SJSA1 (cell line): ENCODE measurements around the gene ASPHD2. TPM values are rescaled to one million over a fixed set of nuclear protein-coding genes. Genes with fewer than 3 reads are reported as not detected.

Experiments used
- total RNA-seq: library from RNA; depleted of rRNA; stranded (reverse); fragments of >200 nt; shearing (Covaris generic); gene quantifications from 2 replicates; pipeline ENCODE4 v1.2.3, GENCODE V29; 2014; rRNA removed

Gene ASPHD2
- total RNA-seq, 1 experiment from 2014 or later = 0.87 TPM

Other genes starting within 250 kb of the ASPHD2 start
- 28.9 and 29.5 TPM in 2 replicates for gene HPS4, start 54.5 kb downstream of the ASPHD2 start, total RNA-seq
- gene SRRD, start 54.6 kb downstream of the ASPHD2 start, total RNA-seq = 39.6 and 76.4 TPM in 2 replicates
- gene TFIP11, start 83.2 kb downstream of the ASPHD2 start, total RNA-seq = 25.3 and 29.5 TPM in 2 replicates
- gene TPST2, start 160.9 kb downstream of the ASPHD2 start, total RNA-seq = 34.8 and 43.6 TPM in 2 replicates
- gene CRYBB1, start 188.8 kb downstream of the ASPHD2 start, total RNA-seq = not detected in 2 replicates
- not detected in 2 replicates for gene CRYBA4, start 192.7 kb downstream of the ASPHD2 start, total RNA-seq
- gene MIAT, start 228.3 kb downstream of the ASPHD2 start, total RNA-seq = under 0.01 and 0.11 TPM in 2 replicates